Brain microvascular endothelial cell (primary cell): ENCODE results near the gene ADAMTS17.

Source experiments
- DNase-seq: peaks from one replicate; pipeline ENCODE4 v3.0.0-alpha.2; 2020
- H3K27ac ChIP-seq: fragments of 250-450 bp; sonication (Bioruptor Pico); 2 replicates; pipeline ENCODE4 v1.5.1; 2020; ENCODE audit warnings: mild to moderate bottlenecking, moderate library complexity
- H3K27me3 ChIP-seq: fragments of 250-450 bp; sonication (Bioruptor Pico); replicated peaks from 2 replicates; pipeline ENCODE4 v1.5.1; 2020; ENCODE audit warnings: mild to moderate bottlenecking
- H3K36me3 ChIP-seq: fragments of 250-450 bp; sonication (Bioruptor Pico); replicated peaks from 2 replicates; pipeline ENCODE4 v1.5.1; 2020; ENCODE audit warnings: mild to moderate bottlenecking
- H3K4me3 ChIP-seq: 2 replicates; pipeline ENCODE4 v1.5.1; 2011; ENCODE audit warnings: low read depth, mild to moderate bottlenecking, control low read depth, low read length, moderate library complexity
- CTCF ChIP-seq: IDR thresholded peaks from 2 replicates; pipeline ENCODE4 v1.5.1; 2011; ENCODE audit warnings: low read depth, mild to moderate bottlenecking, moderate library complexity, low read length, control low read depth, inconsistent platforms; ENCODE audit errors: missing control alignments
- in situ Hi-C: cut with HindIII; loops from 2 replicates; pipeline ENCODE4 v1.10.0; 2017; ENCODE audit warnings: low sequenced_read_pairs, low pct_ligation_motif_present

The ADAMTS17 gene

GRCh38 chr15:100373942-100374341, 32.2 kb upstream of the ADAMTS17 start:
- in situ Hi-C loops, result no loop called here
- Histone ChIP-seq H3K4me3 (no peak overlapping the region), H3K36me3 (no peaks in the 10 kb centered on the region), H3K27me3 (peaks cover 5% of the 10 kb centered on the region), H3K27ac (no peak overlapping the region)
- TF ChIP-seq CTCF, result no peak
- DNase-seq, result no peak

- H3K36me3 ChIP-seq, result no peaks in the 10 kb centered on the region
- peaks cover 5% of the 10 kb centered on the region for H3K27me3 ChIP-seq
- no peak overlapping the region for H3K27ac ChIP-seq
- DNase-seq, result no peak
- TF ChIP-seq CTCF, result no peak
- in situ Hi-C loops, result no loop called here
- H3K4me3 ChIP-seq, result no peak overlapping the region
These were observed 31.5 kb upstream of the ADAMTS17 start for GRCh38 chr15:100373120-100373896.

GRCh38 chr15:100372739-100373119, 31.0 kb upstream of the ADAMTS17 start:
- no peaks in the 10 kb centered on the region for H3K36me3 ChIP-seq
- no peak overlapping the region for H3K4me3 ChIP-seq
- in situ Hi-C loops, result no loop called here
- H3K27ac ChIP-seq, result no peak overlapping the region
- TF ChIP-seq CTCF, result no peak
- no peak for DNase-seq
- peaks cover 5% of the 10 kb centered on the region for H3K27me3 ChIP-seq

- DNase-seq, result no peak
- TF ChIP-seq CTCF, result no peak
- no peak overlapping the region for H3K4me3 ChIP-seq
- H3K36me3 ChIP-seq, result no peaks in the 10 kb centered on the region
- H3K27me3 ChIP-seq, result no peaks in the 10 kb centered on the region
- H3K27ac ChIP-seq, result no peak overlapping the region
- in situ Hi-C loops, result no loop called here
These were observed 13.6 kb upstream of the ADAMTS17 start for GRCh38 chr15:100355342-100355741.

GRCh38 chr15:100353449-100353848, 11.7 kb upstream of the ADAMTS17 start:
- no peak for DNase-seq
- H3K27me3 ChIP-seq, result no peaks in the 10 kb centered on the region
- H3K27ac ChIP-seq, result no peak overlapping the region
- in situ Hi-C loops, result no loop called here
- H3K4me3 ChIP-seq, result no peak overlapping the region
- TF ChIP-seq CTCF, result no peak
- H3K36me3 ChIP-seq, result no peaks in the 10 kb centered on the region
